WI38 (cell line): ENCODE results near the gene RASAL3.

Source experiments
- H3K4me3 ChIP-seq: 2 replicates; pipeline ENCODE4 v1.5.1; 2011; ENCODE audit warnings: low read depth, mild to moderate bottlenecking, control low read depth, low read length
- TF ChIP-seq, protein P1 (sequence below): IDR thresholded peaks from 2 replicates; pipeline ENCODE4 v1.5.1; 2012; ENCODE audit warnings: low read depth, mild to moderate bottlenecking, control low read depth, low read length

The RASAL3 gene

DNA sequence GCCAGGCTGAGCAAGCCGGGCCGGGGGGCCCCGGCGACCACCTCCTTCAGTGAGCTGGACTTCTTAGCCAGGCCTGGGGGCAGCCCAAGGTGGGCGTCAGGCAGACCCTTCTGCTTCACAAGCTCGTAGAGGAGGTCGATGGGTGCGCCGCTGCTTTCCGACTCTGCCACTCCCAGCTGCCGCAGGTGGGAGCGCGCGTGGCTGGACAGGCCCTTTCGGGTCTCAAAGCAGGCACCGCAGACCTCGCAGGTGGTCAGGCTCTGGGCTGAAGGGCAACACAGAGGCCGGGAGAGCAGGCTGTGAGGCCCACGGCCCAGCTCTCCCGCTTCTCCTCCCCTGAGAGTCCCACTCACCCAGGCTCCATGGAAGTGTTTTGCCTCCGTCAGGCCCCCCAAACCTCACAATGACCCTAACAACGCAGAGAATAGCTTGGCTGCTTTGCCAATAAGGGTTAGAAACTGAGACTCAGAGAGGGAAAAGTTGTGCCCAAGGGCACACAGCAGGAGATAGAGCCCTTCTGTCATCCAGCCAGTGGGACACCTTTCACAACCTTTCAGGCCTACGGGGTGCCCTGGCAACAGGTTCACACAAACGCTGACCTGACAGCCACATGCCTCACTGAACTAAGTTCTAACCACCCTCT is 34.4 kb downstream of the RASAL3 start:
- H3K4me3 ChIP-seq: no peak overlapping the region
- TF ChIP-seq, protein P1, sequence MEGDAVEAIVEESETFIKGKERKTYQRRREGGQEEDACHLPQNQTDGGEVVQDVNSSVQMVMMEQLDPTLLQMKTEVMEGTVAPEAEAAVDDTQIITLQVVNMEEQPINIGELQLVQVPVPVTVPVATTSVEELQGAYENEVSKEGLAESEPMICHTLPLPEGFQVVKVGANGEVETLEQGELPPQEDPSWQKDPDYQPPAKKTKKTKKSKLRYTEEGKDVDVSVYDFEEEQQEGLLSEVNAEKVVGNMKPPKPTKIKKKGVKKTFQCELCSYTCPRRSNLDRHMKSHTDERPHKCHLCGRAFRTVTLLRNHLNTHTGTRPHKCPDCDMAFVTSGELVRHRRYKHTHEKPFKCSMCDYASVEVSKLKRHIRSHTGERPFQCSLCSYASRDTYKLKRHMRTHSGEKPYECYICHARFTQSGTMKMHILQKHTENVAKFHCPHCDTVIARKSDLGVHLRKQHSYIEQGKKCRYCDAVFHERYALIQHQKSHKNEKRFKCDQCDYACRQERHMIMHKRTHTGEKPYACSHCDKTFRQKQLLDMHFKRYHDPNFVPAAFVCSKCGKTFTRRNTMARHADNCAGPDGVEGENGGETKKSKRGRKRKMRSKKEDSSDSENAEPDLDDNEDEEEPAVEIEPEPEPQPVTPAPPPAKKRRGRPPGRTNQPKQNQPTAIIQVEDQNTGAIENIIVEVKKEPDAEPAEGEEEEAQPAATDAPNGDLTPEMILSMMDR: no peak

DNA sequence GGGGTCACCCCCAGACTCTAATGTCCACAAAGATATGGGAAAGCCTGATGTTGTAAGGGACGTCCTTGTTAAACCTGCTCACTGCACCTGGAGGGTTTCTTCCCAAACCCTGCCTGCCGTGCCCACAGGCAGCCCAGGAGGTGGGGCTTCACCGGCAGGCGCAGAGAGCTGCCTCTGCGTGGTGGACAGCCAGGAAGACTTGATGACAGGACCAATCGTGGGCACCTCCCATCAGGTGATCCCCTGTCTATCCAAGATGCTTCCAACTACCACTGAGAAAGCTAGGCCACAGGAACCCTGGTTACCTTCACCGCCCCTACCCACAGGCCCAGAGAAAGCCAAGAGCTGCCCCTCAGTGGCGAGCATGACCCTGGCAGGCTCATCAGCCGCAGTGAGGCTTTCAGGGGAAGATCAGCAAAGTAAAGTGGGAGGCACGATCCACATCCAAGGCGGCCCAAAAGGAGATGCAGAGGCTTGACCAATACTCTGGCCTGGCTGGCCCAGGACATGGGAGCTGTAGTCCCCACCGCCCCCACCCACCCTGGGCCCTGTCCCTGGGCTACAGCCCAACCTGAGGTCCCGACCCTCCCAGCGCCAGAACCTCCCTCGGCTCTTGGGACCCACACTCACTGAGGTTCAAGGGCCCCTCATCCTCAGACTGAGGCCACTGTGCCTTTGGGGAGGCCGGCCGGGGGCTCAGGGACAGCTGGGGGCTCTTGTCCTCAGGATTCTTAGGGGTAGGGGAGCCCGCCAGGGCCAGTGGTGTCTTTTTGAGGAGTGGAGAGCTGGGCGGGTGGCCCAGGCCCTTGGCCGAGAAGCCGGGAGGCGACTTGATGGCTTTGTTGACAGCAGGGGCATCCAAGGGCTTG is 35.2 kb downstream of the RASAL3 start:
- no peak overlapping the region for H3K4me3 ChIP-seq
- TF ChIP-seq, protein P1: no peak

DNA sequence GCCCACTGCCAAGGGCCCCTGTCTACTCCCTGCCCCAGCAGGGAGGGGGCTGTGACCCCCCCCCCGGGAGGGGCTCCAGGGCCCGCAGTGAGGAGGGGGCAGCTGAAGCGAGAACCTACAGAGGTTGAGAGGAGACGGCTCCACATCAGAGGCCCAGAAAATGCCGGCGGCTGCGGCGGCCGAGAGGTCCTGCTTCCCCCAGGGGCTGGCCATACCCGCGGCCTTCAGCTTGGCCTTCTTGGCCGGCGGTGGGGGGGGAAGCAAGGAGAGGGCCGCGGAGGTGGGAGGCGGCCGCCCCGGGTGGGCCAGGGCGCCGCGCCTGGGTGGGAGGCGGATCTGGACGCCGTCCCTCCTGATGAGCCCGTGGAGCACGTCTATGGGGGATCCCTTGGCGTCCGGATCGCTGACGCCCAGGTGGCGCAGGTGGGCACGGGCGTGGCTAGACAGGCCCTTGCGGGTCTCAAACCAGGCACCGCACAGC is 36.3 kb downstream of the RASAL3 start:
- TF ChIP-seq, protein P1: no peak
- H3K4me3 ChIP-seq: no peak overlapping the region

DNA sequence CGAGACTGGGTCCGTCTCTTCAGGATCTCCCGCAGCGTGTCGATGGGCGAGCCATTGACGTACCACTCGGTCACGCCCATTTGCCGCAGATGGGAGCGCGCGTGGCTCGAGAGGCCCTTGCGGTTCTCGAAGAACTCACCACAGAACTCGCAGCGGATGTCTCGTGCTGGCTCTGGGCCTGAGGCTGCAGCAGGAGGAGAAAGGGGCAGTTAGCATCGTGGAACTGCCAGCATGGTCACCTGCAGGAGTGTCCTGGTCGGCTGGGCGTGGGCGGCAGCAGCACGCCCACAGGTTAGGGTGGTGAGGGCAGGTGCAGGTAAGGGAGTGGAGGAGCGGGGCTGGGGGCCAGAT is 37.0 kb downstream of the RASAL3 start:
- TF ChIP-seq, protein P1: no peak
- no peak overlapping the region for H3K4me3 ChIP-seq

DNA sequence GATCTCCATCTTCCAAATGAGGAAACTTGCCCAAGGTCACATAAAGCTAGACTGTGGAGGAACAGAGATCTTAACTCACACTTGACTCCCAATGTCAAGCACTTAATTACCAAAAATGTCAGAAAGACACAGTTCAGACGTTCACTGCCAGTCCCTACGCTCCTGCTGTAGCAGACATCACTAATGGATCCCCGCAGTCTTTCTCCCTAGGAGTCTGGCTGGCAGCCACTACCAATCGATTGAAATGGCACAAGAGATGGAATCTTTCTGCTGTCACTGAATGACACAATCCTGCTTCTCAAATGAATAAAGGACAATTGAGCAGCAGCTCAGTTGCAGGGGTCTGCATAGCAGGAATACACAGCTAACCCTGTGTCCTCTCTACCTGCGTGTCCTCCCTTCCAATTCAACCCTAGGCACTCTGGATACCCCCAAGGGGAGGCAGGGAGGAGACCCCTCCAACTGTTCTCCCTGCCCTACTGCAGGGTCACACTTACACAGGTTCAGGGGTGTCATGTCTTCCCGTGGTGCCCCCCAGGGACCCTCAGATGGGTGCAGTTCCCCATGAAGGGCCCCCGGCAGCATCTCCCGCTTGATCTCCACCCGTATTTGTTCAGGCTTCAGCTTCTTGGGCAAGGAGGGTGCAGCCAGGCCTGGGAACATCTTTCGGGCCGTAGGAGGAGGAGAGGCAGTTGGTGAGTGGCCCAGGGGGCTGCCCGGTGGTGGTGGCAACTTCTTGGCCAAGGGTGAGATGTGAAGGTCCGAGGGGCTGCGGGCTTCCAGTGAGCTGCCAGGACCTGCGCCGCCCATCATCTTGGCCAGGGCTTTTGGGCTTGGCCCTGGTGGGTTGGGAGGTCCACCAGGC is 37.6 kb downstream of the RASAL3 start:
- H3K4me3 ChIP-seq: no peak overlapping the region

DNA sequence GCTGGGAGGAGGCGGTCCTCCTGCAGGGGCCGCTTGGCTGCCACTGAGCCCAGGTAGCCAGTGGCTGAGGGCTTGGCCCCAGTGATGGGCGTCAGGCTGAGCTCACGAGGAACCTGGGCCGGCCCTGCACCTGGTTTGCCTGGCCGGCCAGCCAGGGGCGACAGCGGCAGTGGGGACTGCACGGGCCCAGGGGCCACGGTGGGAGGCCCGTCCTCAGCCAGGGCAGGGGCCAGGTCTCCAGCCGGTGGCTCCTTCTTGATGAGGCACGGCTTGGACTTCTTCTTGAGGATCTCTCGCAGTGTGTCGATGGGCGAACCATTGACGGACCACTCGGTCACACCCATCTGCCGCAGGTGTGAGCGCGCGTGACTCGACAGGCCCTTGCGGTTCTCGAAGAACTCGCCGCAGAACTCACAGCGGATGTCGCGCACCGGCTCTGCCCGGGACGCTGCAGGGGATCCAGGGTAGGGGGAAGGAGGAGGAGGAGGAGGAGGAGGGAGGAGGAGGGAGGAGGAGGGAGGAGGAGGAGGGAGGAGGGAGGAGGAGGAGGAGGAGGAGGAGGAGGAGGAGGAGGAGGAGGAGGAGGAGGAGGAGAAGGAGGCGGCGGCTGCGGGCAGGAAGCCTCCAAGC is 38.9 kb downstream of the RASAL3 start:
- TF ChIP-seq, protein P1: no peak
- H3K4me3 ChIP-seq: no peak overlapping the region

More for the DNA sequence above, 37.6 kb downstream of the RASAL3 start:
- TF ChIP-seq, protein P1: no peak
